DND-41 (cell line): Measurements from ENCODE around the gene TPM2.

ENCODE experiments used
- ATAC-seq: fragments of 200-7000 bp; cut with Tn5 transposase; 3 replicates; pipeline ENCODE4 v1.9.1; 2021; ENCODE audit warnings: low read depth; ENCODE audit not compliant: insufficient read depth
- DNase-seq: peaks from one replicate; pipeline ENCODE4 v3.0.0-alpha.2; 2020
- H2AFZ ChIP-seq: 2 replicates; pipeline ENCODE4 v1.6.0; 2012; ENCODE audit warnings: low read depth, low read length
- H3K27ac ChIP-seq: 2 replicates; pipeline ENCODE4 v1.5.1; 2012; ENCODE audit warnings: low read length, inconsistent platforms
- H3K27me3 ChIP-seq: fragments of 200-600 bp; sonication (generic); 2 replicates; pipeline ENCODE4 v1.6.0; 2012; ENCODE audit warnings: low read length, mild to moderate bottlenecking, inconsistent platforms; ENCODE audit not compliant: insufficient read depth, poor library complexity
- H3K36me3 ChIP-seq: 2 replicates; pipeline ENCODE4 v1.5.1; 2012; ENCODE audit warnings: low read length, inconsistent platforms; ENCODE audit not compliant: insufficient read depth
- H3K4me1 ChIP-seq: 2 replicates; pipeline ENCODE4 v1.5.1; 2012; ENCODE audit warnings: mild to moderate bottlenecking, low read length; ENCODE audit not compliant: insufficient read depth
- H3K4me2 ChIP-seq: 2 replicates; pipeline ENCODE4 v1.6.0; 2012; ENCODE audit warnings: mild to moderate bottlenecking, moderate library complexity, low read length, inconsistent platforms; ENCODE audit not compliant: insufficient read depth
- H3K4me3 ChIP-seq, 2 experiments: fragments of 200-600 bp in 1 of 2; shearing (Covaris generic) in 1 of 2; 2 replicates each; pipeline ENCODE4 v1.5.1; 2012 to 2016; ENCODE audit warnings: inconsistent platforms in 2 of 2, low read length in 2 of 2, mild to moderate bottlenecking in 2 of 2, low read depth in 1 of 2, moderate library complexity in 1 of 2
- H3K79me2 ChIP-seq: 2 replicates; pipeline ENCODE4 v1.6.0; 2012; ENCODE audit warnings: low read length, inconsistent platforms; ENCODE audit not compliant: insufficient read depth
- H3K9ac ChIP-seq: 2 replicates; pipeline ENCODE4 v1.6.0; 2012; ENCODE audit warnings: low read depth, mild to moderate bottlenecking, inconsistent platforms, low read length, moderate library complexity
- H3K9me3 ChIP-seq: 2 replicates; pipeline ENCODE4 v1.5.1; 2012; ENCODE audit warnings: low read length, moderate library complexity, mild to moderate bottlenecking, inconsistent platforms; ENCODE audit not compliant: insufficient read depth, severe bottlenecking
- H4K20me1 ChIP-seq: 2 replicates; pipeline ENCODE4 v1.6.0; 2012; ENCODE audit warnings: low read length; ENCODE audit not compliant: insufficient read depth
- CTCF ChIP-seq: IDR thresholded peaks from 2 replicates; pipeline ENCODE4 v1.5.1; 2012; ENCODE audit warnings: borderline replicate concordance, low read length, moderate library complexity, mild to moderate bottlenecking; ENCODE audit not compliant: poor library complexity, severe bottlenecking; ENCODE audit errors: extremely low read depth
- EZH2 ChIP-seq: IDR thresholded peaks from 3 replicates; pipeline ENCODE4 v1.6.1; 2012; ENCODE audit warnings: borderline replicate concordance, low read depth, mild to moderate bottlenecking, moderate library complexity, low read length, inconsistent platforms; ENCODE audit not compliant: severe bottlenecking

TPM2 gene

DNA sequence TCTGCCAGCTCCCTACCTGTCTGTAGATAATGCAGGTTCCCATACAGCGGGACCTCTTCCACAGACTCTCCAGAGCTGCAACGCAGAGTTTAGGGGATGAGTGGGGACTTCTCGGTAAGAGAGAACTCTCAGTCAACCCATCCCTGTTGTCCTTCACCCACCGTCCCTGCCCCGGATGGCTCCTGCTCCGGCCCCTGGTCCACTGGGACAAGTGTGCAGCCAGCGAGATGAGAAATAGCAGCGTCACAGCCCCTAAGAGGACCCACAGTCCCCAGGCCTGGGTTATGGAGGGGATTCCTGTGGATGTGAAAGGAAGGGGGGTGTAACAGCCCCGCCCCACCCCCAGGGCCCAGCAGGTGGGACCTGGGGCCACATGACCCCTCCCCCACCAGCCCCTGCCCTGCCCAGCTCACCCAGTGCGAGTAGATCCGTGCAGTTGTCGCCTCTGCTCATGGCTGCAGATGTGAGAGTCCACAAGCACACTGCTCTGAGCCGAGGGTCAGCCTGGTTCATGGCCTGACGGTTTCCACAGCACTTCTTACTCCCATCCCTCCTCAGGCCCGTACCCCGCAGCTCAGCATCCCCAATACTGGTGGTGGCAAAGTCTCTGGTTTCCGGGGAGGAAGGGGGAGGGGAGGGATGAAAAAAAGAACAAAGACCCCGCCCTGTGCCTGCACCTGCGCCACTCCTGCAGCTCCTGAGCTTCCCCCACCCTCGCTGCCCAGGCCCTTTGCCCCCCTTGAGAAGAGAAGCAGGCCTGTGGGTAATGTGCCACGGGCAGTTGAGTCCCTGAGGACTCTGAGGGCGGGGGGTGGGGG lies 39.2 kb downstream of the TPM2 start, which contains the start of gene SIT1:
Gene SIT1 (minus strand): TSS at position 591 of the 818 bp plus-strand sequence. CDS start 78 bp downstream, at position 513.
- Histone ChIP-seq H3K36me3 (peaks cover 19% of the 10 kb centered on the region; the same call in 1 of the 2 replicates), H3K9me3 (no peaks in the 10 kb centered on the region), H3K4me2 (peak within 1 kb of the TSS; percentile 79), H3K79me2 (peaks cover 32% of the 10 kb centered on the region), H3K27me3 (no peaks in the 10 kb centered on the region), H3K27ac (peak within 1 kb of the TSS; percentile 100), H4K20me1 (no peaks in the 10 kb centered on the region), H3K9ac (peak within 1 kb of the TSS; percentile 95), H2AFZ (peak within 1 kb of the TSS; percentile 60), H3K4me1 (peaks cover 60% of the 10 kb centered on the region), H3K4me3 (peak within 1 kb of the TSS; percentile 49 to 76)
- TF ChIP-seq EZH2 (no peak), CTCF (no peak)
- ATAC-seq, result peak; percentile 11; the same call in 2 of the 3 replicates
- DNase-seq, result peak; percentile 78

GRCh38 chr9:35649431-35650340 lies 40.0 kb downstream of the TPM2 start:
- Histone ChIP-seq H3K4me1 (peaks cover 69% of the 10 kb centered on the region), H3K27me3 (no peaks in the 10 kb centered on the region), H2AFZ (peak overlapping the region; percentile 60; the same call in 1 of the 2 replicates), H3K4me3 (peak overlapping the region; percentile 49 to 76), H3K79me2 (peaks cover 41% of the 10 kb centered on the region), H3K36me3 (peaks cover 19% of the 10 kb centered on the region; the same call in 1 of the 2 replicates), H3K4me2 (peak overlapping the region; percentile 79), H4K20me1 (no peaks in the 10 kb centered on the region), H3K9me3 (no peaks in the 10 kb centered on the region), H3K9ac (peak overlapping the region; percentile 95), H3K27ac (peak overlapping the region; percentile 100)
- DNase-seq, result peak; percentile 87
- TF ChIP-seq EZH2, result no peak
- TF ChIP-seq CTCF, result no peak
- ATAC-seq, result peak; percentile 21

DNA sequence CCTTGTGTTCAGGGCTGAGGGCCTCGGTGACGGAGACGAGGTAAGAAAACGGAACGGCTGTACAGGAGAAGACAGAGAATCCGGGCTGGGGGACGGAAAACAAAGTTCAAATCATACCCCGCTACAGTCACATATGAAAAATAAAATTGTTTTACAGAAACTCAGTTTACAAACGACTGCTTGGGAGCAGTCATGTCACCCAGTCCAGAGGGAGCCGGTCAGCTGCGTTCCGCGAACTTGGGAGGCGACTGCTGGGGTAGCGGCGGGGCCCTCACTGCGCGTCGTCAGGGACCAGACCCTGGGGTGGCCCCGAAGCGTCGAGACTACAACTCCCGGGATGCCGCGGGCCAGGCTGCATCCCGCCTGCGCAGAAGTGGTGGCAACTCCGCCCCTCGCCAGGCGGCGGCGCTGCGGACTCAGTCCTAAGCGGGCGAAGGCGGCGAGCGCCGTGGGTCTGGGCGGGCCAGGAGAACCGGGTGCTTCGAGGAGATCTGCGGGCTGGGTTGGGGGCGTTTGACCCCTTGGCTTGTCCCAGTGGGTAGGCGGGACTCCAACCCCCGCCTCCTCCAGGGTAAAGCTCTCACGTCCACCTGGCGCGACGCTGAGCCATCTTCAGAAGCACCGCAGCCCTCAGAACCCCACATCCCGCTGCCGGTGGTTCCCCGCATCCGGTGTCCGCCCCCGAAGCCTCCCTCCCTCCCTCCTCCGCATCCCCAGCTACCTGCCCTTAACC lies 43.0 kb downstream of the TPM2 start:
- Histone ChIP-seq H3K36me3 (peaks cover 30% of the 10 kb centered on the region; the same call in 1 of the 2 replicates), H3K4me1 (peaks cover 77% of the 10 kb centered on the region), H3K4me2 (peak overlapping the region; percentile 79), H3K4me3 (peak overlapping the region; percentile 91 to 94), H3K9me3 (no peaks in the 10 kb centered on the region), H2AFZ (peak overlapping the region; percentile 85), H3K79me2 (peaks cover 56% of the 10 kb centered on the region), H4K20me1 (no peaks in the 10 kb centered on the region), H3K27me3 (no peaks in the 10 kb centered on the region), H3K27ac (peak overlapping the region; percentile 100), H3K9ac (peak overlapping the region; percentile 95)
- peak; percentile 95 for DNase-seq
- no peak for TF ChIP-seq EZH2
- TF ChIP-seq CTCF, result peak; percentile 89
- ATAC-seq, result peak; percentile 70
